Breast epithelium (tissue), 3 donors: ENCODE data around the gene GLIS1.

Experiments
- POLR2AphosphoS5 ChIP-seq, 3 donors: sonication (generic); formaldehyde crosslinking; IDR thresholded peaks; one replicate each; pipeline ENCODE4 v1.6.1; 2017; ENCODE audit warnings: antibody characterized with exemption in 3 of 3
- TF ChIP-seq, protein P1 (sequence below), 3 donors: fragments of 450-650 bp; IDR thresholded peaks; one replicate each; pipeline ENCODE4 v1.5.1; 2016 to 2017; ENCODE audit warnings: antibody characterized with exemption in 3 of 3, mild to moderate bottlenecking in 3 of 3, moderate library complexity in 3 of 3

DNA sequence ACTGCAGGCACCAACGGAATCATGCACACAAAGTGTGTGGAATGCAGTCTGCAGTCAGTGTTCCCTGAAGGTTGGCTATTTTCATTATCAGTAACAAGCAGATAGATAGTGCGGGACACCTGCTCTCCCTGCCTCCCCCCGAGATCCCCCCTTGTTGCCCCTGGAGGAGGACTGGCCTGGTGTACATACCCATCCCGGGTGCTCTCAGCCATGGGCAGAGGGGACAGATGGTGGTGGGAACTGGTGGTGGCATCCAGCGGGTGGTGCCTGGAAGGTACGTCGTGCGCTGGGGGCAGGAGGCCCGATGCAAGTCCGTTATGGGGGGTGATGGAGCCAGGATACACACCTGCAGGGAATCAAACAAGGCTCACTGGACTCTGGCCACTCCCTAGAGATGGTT is 224.5 kb downstream of the GLIS1 start:
- TF ChIP-seq, protein P1, sequence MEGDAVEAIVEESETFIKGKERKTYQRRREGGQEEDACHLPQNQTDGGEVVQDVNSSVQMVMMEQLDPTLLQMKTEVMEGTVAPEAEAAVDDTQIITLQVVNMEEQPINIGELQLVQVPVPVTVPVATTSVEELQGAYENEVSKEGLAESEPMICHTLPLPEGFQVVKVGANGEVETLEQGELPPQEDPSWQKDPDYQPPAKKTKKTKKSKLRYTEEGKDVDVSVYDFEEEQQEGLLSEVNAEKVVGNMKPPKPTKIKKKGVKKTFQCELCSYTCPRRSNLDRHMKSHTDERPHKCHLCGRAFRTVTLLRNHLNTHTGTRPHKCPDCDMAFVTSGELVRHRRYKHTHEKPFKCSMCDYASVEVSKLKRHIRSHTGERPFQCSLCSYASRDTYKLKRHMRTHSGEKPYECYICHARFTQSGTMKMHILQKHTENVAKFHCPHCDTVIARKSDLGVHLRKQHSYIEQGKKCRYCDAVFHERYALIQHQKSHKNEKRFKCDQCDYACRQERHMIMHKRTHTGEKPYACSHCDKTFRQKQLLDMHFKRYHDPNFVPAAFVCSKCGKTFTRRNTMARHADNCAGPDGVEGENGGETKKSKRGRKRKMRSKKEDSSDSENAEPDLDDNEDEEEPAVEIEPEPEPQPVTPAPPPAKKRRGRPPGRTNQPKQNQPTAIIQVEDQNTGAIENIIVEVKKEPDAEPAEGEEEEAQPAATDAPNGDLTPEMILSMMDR (IDR thresholded peaks at IDR 0.05): no peak
- TF ChIP-seq POLR2AphosphoS5 (IDR thresholded peaks at IDR 0.05): no peak
